HG02623 (cell line): ENCODE measurements around the gene PPP2R1B.
"Not testable (repeated sequence)": the region's sequence is repeated elsewhere in the genome, so short reads cannot be mapped to it uniquely, and the experiment has no call there.

Source experiments
- ATAC-seq: cut with Tn5 transposase; IDR thresholded peaks from one replicate; pipeline ENCODE4 v1.9.1; 2021; ENCODE audit warnings: moderate library complexity; ENCODE audit not compliant: unreplicated experiment

Gene PPP2R1B

DNA sequence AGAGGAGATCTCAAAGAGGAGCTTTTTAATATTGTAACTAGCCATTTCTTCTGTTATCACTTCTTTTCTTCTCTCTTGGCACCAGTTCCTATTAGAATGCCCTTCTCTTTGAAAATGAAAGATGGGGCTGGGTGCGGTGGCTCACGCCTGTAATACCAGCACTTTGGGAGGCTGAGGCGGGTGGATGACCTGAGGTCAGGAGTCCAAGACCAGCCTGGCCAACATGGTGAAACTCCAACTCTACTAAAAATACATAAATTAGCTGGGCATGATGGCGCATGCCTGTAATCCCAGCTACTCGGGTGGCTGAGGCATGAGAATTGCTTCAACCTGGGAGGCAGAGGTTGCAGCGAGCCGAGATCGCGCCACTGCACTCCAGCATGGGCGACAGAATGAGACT lies 18.1 kb upstream of the PPP2R1B start:
- ATAC-seq = not testable (repeated sequence)

DNA sequence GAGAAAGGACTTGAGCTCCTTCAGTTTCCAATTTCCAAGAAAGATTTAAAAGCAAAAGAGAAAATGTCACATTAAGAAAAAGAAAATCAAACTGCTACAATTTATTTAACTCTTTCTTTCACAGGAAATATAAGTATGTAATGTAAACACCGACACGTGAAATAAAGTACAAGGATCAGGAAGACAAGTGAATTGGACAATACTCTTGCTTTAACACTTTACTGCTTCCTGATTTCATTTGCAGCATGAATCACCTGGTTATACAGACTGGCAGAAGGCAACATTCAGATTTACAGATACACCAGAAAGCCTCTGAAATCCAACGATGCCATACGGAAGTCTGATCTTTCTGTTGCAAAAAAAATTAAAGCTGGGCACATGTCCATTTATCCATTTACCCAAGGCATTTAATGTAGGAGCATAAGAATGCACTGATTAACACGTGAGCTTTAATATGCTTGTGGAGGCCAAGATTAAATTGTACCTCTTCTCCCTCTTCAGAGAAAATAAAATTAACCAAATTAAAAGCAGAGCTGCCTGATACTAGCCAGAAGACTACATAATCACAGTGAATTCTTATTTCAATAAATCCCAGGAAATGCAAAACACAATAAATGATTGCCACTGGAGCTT lies 16.0 kb upstream of the PPP2R1B start:
- no peak for ATAC-seq

DNA sequence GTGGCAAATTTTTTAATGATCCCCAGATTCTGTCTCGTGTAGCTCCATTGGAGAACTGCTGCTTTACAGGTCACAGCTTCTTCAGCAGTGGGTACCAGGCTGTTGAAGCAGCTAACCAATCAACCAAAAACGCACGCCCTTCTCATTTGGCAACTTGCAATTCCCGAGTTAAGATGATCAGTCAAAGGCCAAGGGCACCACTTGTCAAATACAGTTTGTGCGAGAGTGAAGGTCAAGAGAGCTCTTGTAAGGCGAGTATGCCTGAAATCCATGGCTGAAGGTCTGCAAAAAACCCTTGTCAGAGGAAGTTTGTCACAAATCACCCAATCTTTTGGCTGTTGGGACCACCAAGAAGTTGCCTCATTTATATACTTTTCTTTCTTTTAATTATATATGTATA lies 12.9 kb upstream of the PPP2R1B start:
- no peak for ATAC-seq

DNA sequence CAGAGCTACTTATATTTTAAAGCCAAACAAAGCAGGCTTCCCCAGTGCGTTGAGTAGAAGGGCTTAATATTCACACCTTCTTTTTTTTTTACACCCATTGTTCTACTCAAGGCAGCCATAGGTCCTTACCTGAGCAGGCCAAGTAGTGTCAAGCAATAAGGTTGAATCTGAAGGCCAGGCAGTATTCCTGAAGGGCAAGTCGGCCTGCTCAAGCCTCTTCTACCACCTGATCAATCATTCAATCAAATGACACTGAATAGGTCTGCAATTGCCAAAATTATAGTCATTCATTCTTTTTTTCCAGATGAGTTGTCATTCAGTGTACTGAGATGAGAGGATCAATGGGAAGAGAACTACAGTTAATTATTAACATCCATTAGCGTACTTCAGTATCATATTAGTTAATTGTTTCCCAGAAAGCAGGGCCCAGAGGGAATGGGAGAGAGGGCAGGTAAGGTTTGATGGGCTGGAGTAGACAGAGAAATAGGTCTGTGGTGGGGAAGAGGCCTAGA lies 11.9 kb upstream of the PPP2R1B start:
- no peak for ATAC-seq

DNA sequence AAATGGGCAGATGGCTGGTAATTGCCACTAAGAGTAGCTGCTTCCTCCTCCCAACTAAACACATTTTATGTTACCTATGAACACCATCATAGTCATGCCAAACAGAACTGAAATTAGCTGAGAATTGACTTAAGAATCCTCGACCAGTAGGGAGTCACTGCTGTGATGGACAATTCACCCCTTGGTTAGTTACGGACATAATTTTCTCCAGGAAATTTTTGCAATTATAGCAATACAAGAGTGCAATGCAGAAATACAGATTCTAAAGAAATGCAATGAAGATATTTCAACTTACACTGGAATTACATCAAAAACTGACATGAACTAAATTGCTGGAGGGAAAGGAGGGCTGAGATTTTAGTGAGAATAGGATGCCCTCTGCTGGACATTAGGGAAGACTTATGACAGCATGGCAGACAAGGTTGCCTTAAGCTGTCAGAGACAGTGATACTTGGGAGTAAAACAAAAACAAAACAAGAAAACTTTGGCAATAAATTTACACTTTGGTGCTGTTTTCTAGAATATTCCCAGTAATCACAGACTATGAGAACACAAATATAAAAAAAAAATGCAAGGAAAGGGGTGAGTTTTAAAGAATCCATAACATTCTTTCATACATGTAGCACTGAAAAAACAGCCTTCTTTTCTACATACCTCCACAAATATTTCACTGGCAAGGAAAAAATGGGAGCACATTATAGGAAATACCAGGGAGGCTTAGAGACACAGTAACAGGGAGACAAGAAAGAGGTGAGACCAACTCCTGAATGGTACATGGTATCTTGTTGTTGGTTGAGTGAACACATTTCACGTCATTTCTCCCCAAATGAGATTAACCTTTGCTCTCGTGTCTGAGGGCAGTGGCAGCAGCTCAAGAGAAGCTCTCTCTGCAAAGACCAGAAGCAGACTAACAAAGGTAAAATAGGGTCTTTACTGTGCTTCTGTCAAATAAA lies 11.2 kb upstream of the PPP2R1B start:
- peak; percentile 15 for ATAC-seq

DNA sequence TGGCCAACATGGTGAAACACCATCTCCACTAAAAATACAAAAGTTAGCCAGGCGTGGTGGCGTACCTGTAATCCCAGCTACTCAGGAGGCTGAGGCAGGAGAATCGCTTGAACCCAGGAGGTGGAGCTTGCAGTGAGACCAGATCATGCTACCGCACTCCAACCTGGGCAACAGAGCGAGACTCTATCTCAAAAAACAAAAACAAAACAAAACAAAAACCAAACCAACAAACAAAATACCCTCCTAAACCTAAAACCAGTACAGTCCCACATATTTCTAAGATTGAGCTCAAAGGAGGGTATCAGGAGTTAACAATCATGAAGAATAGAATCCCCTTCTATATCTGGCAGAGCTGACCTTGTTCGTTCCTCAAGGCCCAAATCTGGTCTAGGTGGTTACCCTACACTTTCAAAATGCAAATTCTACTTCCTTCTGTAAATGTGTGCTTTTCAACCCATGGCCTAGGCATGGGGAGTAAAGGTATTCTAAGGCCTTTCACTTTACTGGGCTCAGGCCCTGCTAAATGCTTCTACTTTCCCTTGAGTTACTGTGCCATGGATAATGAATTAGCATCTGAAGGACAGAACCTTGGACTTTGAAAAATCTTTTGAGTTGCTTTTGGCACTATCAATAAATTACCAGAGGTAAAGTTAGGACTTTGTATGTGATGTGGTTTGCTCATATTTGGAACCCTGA lies 10.4 kb upstream of the PPP2R1B start:
- peak; percentile 99 for ATAC-seq

DNA sequence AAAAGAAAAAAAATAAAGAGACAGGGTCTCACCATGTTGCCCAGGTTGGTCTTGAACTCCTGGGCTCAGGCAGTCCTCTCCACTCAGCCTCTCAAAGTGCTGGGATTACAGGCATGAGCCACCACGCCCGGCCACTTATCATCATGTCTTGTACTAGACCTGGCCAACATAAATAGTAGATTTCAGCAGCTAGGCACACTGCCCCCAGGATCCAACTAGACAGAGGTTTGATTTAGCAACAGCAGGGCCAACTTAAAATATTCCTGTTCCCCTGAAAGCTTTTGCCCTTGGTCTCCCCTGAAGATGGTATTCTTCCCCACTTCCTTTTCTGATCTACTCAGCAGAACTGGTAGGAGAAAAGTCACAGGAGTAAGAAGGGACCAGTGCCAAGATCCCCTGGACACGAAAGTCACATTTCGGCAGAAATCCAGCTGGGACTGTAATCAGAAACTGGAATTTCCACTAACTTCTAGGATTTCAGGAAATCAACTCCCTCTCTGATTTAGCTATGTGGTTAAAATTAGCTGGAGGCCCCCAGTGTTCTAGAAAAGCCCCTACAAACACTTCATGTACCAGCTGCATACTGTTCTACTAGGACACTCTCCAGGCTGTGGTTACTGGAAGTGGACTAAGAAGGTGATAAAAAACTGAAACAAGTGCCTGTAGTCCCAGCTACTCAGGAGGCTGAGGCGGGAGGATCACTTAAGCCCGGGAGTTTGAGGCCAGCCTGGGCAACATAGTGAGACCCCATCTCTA lies 8.9 kb upstream of the PPP2R1B start:
- ATAC-seq = no peak

DNA sequence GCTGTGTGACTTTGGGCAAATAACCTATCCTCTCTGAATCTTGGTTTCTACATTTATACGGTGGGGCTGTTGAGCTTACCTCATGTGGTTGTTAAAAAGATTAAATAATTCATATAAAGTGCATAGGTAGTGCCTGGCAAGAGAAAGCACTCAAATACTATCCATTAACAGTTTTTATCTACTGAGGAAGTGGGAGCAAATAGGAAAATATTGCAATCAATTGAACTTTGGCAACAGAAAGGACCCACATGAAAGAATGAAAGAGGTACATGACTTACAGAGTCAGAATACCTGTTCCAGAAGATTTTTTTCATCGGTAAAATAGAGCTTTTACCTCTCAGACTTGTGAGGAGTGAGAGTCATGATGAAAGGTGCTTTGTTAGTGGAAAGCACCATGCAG lies 6.3 kb upstream of the PPP2R1B start:
- ATAC-seq = no peak

DNA sequence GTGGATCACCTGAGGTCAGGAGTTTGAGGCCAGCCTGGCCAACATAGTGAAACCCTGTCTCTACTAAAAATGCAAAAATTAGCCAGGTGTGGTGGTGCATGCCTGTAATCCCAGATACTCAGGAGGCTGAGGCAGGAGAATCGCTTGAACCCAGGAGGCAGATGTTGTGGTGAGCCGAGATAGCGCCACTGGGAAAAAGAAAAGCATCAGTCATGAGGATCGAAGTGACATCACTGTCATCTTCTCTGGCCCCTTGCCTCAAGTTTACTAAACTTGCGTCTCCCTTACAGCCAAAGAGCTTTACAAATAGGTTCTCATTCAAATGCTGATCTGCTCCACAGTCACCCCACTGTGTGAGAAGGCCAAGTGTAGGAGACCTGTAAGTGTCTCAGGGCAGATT lies 5.0 kb upstream of the PPP2R1B start:
- ATAC-seq = not testable (repeated sequence)

DNA sequence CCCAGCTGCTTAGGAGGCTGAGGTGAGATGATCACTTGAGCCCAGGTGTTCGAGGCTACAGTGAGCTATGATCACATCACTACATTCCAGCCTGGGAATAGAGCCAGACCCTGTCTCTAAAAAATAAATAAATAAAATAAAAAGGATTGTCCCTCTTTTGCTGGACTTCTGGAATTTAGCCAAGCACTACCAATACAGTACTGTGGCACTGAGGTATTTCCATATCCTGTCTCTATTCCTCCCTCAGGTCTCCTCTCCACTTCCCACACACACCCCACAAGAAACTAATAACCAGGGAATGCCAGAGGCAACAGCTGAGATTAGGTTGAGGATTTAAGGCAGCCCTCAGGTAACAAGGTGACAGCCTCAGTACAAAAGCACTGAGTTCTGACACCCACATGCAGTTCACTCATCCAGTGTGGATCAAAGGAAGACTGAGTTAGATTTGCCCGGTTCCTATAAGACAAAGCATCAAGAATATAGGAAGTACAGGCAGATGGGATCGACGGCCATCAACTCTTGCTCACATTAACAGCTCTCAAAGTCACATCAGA lies 4.5 kb upstream of the PPP2R1B start:
- no peak for ATAC-seq

DNA sequence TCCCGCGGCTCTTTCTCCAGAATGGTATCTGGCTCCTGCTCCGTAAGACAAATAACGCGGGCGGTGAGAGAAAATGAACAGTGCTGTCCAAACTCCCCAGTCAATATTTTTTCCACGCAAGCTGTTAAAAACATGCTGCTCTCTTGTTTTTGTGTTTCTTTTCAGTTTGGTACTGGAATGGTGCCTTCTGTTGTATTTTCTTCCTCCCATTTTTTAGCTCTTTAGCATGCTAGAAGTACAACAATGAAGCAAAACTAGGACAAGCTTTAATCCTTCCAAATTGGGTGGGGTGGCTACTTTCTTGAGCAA lies 599 bp upstream of the PPP2R1B start:
- no peak for ATAC-seq

DNA sequence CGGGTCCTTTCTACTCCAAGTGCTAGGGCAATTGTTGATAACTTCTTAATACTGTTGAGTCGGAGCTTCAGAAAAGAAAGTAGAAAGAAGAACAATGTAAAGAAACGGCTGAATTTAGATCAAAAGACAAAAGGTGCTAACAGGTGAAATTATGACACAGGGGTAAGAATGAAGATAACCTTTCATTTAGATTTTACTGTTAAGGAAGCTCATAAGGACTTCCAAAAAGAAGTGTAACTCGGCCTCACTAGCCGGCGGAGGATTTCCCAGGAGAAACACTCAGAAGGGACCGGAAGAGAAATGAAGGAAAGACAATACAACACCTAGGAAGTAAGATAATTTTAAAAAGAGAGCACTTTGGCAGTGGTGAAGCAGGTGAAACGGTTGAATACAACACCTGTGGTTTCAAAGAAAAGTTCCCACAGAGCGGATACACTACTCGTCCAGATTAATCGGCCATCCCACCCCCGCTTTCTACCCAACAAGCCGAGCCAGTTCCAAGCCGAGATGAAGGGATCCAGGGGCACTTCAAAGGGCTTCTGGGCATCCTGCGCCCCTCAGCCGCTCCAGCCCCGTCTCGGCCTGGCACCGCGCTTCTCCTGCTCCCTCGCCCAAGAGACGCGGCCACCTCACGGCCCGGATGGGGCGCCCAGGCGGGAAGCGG lies 737 bp downstream of the PPP2R1B start:
- peak; percentile 34 for ATAC-seq

DNA sequence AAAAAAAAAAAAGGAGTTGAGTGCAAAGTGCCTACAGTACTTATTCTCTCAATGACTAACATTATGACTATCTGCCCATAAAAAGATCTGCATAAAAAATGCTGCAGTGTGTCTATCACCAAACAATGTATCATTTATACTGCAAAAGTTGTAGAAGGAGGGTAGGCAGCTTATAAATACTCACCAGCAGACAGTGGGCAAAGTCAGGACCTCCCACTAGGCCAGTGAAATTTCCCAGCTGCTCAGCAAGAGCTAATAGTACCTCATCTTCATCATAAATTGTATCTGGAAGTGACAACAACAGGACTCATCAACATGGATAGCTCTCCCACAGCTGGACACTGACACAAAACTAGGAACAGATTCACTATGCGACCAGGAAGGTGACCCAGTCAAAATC lies 1.6 kb downstream of the PPP2R1B start:
- no peak for ATAC-seq

DNA sequence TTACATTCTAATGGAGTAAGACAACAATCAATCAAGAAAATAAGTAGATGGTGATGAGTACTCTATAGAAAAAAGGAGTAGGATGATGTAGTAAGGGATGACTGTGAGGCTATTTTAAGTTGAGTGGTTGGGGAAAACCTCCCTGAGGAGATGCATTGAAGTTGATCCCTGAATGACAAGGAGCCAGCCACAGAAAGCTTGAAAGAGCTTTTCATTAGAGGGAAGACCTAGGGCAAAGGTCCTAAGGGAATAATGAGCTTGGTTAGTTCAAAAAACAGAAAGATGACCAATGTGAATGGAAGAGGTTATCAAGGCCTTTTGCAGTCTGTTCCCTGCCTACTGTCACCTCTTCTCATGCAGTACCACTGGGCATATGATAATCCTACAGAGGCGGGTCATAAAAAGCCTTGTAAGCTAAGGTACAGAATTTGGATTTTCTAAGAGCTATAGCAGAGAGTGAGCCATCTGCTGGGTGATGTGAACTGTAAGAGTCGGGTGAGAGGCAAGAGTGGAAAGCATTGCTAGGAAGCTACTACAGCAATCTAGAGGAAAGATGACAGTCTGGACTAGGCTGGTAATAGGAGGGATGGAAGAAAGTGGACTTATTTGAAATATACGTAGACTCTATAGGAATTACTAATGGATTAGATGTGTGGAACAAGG lies 3.1 kb downstream of the PPP2R1B start:
- no peak for ATAC-seq

DNA sequence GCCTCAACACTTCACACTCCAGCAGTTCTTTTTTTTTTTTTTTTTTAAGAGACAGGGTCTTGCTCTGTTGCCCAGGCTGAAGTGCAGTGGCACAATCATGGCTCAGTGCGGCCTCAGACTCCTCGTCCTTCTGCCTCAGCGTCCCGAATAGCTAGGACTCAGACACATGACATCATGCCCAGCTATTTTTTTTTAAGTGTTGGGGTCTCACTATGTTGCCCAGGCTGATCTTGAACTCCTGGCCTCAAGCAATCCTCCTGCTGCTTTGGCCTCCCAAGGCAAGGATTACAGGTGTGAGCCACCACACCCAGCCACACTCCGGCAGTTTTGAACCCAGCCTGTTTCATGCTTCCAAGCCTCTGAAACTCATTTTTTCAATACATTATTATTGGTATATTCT lies 3.7 kb downstream of the PPP2R1B start:
- no peak for ATAC-seq

DNA sequence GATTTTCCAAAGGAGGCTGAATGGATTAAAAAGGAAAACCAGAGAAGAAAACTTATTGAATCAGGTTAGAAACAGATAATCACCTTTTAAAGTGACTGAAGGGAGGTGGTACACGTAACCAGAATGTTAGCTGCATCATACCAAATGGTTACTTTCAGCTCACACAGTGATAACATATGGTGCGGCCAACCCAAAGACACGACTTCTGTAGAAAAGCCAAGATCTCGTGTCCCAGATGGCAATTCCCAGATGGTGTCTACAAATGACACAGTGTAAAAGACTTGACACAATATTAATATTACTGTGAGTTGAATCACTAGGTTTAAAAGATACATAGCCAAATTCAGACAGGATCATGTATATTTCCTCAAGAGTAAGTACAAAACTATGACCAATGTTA lies 5.2 kb downstream of the PPP2R1B start:
- no peak for ATAC-seq

DNA sequence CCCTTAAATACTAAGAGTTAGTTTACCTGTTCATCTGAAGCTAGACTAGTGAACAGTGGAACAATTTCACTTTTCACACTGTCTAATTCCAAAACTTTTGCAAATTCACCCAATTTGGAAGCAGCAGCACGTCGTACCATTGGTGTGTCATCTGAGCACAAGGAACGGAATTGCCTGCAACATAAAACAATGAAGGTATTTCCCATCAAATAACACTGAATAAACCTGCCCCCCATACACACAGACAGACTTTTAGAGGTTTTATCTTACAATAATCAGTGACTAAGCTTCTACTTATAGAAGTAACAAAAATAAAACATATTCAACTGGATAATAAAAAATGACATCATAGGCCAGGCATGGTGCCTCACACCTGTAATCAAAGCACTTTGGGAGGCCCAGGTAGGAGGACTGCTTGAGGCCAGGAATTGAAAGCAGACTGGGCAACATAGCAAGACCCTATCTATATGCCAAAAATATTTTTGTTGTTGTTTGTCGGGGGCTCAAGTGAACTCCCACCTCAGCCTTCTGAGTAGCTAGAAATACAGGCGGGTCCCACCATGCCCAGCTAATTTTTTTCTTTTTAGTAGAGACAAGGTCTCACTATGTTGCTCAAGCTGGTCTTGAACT lies 6.3 kb downstream of the PPP2R1B start:
- no peak for ATAC-seq

DNA sequence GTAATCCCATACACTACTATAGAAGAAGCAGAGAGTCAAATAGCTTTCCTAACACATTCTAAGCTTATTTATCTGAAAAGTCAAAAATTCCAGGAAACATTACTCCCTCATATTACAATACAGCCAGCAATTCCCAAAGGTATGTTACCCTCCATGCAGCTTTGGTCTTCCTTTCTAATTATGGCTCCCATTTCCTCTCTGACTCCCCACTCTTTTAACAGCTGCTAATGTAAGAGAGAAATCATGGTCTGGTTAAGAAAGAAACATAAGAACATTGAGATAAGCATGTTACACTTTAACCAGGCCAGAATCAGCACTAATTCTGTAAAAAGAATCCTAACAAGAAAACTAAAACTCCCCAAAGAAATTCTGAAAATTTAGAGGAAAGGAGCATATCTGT lies 6.8 kb downstream of the PPP2R1B start:
- no peak for ATAC-seq

DNA sequence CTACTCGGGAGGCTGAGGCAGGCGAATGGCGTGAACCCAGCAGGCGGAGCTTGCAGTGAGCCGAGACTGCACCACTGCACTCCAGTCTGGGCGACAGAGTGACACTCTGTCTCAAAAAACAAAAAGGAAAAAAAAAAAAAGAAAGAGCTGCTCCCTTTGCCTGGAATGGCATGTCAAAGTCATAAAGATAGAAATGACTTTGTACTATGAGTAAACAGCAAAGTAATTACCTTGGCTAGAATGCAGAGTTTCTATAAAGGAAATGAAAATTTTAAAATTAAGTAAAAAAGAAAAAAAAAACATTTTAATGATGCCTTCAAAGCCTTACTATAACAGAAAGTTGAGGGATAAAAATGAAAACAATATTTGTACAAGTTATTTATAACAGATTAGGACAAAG lies 10.1 kb downstream of the PPP2R1B start:
- ATAC-seq = no peak
